GM21825 (cell line): ENCODE measurements around the gene PPFIBP1.
A peak's percentile ranks its signal among the peaks of the same experiment; 100 is the strongest.
"Not testable (repeated sequence)": the region's sequence is repeated elsewhere in the genome, so short reads cannot be mapped to it uniquely, and the experiment has no call there.

Experiments used
- ATAC-seq: cut with Tn5 transposase; IDR thresholded peaks from one replicate; pipeline ENCODE4 v1.9.1; 2021; ENCODE audit warnings: mild to moderate bottlenecking, moderate library complexity; ENCODE audit not compliant: unreplicated experiment

The PPFIBP1 gene

GRCh38 chr12:27696864-27697564, 173.0 kb downstream of the PPFIBP1 start:
- ATAC-seq, result no peak

GRCh38 chr12:27703720-27704452, 179.9 kb downstream of the PPFIBP1 start:
- peak; percentile 82 for ATAC-seq

DNA sequence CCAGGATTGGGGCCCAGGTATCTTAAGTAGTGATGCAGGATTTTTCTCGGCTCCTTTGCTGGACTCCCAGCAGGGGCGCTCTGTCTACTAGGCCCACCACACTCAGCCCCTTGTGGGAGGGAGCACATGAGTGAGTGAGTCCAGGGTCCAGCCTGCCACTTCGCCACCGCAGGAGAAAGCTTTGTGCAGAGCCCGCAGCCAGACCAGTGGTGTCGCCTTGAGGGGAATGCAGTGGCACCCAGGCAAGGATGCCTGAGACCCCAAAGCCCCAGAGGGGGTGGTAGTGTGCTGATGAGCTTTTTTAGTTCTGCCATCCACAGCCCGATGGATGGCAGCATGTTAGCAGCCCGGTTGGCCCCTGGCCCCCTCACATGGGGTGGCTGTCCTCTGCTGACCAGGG, 181.3 kb downstream of the PPFIBP1 start:
- ATAC-seq, result no peak

DNA sequence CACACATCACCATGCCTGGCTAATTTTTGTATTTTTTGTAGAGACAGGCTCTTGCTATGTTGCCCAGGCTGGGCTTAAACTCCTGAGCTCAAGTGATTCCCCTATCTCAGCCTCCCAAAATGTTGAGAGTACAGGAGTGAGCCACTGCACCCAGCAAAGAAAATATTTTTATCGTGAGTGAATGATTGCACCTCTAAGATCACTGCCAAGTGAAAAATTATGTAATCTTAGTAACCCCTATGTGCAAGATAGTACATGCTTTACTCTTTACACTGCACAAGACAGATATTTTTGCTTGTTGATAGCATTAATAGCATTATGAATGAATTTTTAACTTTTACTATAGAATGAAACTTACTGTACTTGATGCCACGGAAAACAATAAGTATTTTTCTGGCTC, 183.2 kb downstream of the PPFIBP1 start:
- ATAC-seq, result no peak

GRCh38 chr12:27709212-27709931, 185.4 kb downstream of the PPFIBP1 start:
- ATAC-seq, result no peak

- ATAC-seq, result peak; percentile 40
Observed at GRCh38 chr12:27709932-27710591, 186.1 kb downstream of the PPFIBP1 start.

GRCh38 chr12:27710592-27711316, 186.7 kb downstream of the PPFIBP1 start, which contains the start of gene MRPS35:
TSS of gene MRPS35 (plus strand) at chr12:27710832. CDS start at chr12:27710844, 12 bp downstream.
- ATAC-seq, result peak; percentile 97

DNA sequence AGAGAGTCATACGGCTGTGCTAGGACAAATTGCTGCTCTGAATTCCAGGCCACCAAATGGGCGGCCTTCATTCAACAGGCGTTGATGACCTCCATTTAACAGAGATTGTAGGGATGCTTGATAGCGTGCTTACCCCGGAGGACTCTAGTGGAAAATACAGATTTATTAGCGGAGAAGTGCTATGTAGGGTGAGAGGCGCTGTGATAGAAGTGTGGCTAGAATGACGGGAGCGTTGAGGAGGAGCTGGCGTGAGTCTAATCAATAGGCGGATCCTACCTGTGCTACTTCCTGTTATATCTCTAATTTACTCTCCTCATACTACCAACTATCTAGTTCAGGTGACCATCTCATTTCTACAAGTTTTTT, 187.3 kb downstream of the PPFIBP1 start:
- no peak for ATAC-seq

- no peak for ATAC-seq
Observed at GRCh38 chr12:27711967-27712366, 188.0 kb downstream of the PPFIBP1 start.

DNA sequence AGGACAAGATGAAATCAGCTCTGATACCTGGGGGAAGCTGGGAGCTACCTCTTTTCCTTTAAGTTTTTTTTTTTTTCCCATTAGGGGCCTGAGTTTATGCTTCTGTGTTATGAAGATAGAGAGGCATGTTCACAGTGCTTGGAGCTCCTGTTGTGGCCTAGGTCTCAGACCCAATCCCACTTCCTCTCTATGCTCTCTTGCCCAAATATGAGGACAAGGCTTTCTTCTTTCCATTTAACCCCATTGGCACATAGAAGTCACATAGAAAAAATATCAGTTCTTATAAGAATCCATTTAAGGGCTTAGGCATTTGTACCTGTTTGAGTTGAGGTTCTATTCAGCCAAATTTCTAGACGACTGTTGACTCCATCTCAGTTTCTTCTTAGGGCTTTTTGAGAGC, 199.2 kb downstream of the PPFIBP1 start:
- ATAC-seq, result no peak

DNA sequence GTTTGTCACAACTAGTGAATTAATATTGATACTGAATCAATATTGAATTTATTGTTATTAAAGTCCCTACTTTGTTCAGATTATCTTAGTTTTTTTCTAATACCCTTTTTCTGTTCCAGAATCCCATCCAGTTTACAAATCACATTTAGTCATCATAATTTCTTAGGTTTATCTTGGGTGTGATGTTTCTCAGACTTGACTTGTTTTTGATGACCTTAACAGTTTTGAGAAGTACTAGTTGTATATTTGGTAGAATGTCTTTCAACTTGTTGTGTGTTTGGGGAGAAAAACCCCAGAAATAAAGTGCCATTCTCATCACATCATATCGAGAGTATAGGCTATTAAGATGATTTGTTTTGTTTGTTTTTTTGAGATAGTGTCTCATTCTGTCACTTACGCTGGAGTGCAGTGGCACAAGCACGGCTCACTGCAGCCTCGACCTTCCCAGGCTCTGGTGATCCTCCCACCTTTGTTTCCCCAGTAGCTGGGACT, 206.1 kb downstream of the PPFIBP1 start:
- no peak for ATAC-seq

- ATAC-seq, result no peak
Observed at GRCh38 chr12:27732281-27732680, 208.3 kb downstream of the PPFIBP1 start.

DNA sequence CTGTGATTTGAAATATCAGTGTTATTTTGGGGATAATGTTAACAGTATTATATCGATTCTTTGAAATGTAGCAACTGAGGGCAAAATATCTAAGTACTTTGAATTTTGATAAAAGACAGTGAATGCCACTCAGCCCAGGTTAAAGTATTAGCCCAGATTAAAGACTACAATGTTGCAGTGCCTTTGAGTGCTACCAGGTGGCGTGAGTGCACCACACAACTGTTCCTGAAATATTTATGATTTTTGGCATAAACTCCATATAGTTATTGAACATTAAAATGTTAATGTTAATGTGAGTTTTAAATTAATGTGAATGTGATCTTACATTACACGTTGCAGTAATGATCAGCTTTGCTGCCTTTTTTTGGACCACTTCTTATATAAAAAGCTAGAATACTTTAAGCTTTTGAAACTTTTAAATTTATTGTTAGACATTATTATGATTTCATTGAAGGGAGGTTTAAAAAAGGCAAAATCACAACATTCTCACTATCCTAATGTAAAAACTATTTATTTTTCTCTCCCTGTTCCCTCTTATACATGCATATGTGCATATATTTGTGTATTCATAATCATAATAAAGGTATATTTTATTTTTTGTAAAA, 209.1 kb downstream of the PPFIBP1 start:
- ATAC-seq, result no peak

DNA sequence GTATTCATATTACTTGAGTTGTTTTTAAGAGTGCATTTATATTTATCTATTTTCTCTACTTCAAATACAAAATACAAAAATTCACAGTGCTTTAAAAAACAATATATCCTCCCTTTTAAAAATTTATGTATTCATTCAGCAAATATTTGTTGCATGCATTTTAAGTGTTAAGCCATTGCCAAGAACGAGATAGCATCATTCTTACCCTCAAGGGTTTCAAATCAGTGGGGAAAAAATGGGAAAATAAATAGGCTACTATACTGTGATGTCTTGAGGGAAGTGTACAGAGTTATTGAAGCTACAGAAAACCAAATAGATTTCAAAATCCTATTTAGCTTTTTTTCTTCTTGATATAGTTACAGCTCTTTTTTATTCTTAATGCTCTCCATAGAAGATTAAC, 209.8 kb downstream of the PPFIBP1 start:
- no peak for ATAC-seq

DNA sequence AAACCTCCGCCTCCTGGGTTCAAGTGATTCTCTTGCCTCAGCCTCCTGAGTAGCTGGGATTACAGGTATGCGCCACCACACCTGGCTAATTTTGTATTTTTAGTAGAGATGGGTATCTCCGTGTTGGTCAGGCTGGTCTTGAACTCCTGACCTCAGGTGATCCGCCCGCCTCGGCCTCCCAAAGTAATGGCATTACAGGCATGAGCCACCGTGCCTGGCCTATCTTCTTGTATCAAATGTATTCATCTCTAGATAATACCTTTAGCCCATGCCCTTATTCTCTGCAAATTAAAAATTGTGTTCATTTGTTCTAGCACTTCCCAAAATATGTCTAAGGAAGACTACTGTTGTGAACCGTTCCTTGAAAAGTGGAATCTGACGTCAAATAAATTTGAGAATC, 210.3 kb downstream of the PPFIBP1 start:
- not testable (repeated sequence) for ATAC-seq

GRCh38 chr12:27743601-27744000, 219.6 kb downstream of the PPFIBP1 start:
- ATAC-seq, result no peak
